Cerebellar cortex (tissue), 1 donor: ENCODE data around the gene SRM.

Source experiments
- DNase-seq: peaks from one replicate; pipeline ENCODE4 v3.0.0-alpha.2; 2015; ENCODE audit warnings: low spot score

The SRM gene

GRCh38 chr1:11013160-11013531 lies 46.7 kb downstream of the SRM start:
- DNase-seq = no peak

- peak; percentile 89 for DNase-seq
These were observed 47.3 kb downstream of the SRM start, which contains the start of gene TARDBP for GRCh38 chr1:11012260-11013159. Gene TARDBP, plus strand, starts transcription at chr1:11012654. Its CDS starts 1,074 bp downstream, at chr1:11013728.
